HG02852 (cell line): ENCODE results near the gene OPCML.

Source experiments
- ATAC-seq: cut with Tn5 transposase; IDR thresholded peaks from one replicate; pipeline ENCODE4 v1.9.1; 2021; ENCODE audit warnings: mild to moderate bottlenecking, moderate library complexity; ENCODE audit not compliant: unreplicated experiment

The OPCML gene

DNA sequence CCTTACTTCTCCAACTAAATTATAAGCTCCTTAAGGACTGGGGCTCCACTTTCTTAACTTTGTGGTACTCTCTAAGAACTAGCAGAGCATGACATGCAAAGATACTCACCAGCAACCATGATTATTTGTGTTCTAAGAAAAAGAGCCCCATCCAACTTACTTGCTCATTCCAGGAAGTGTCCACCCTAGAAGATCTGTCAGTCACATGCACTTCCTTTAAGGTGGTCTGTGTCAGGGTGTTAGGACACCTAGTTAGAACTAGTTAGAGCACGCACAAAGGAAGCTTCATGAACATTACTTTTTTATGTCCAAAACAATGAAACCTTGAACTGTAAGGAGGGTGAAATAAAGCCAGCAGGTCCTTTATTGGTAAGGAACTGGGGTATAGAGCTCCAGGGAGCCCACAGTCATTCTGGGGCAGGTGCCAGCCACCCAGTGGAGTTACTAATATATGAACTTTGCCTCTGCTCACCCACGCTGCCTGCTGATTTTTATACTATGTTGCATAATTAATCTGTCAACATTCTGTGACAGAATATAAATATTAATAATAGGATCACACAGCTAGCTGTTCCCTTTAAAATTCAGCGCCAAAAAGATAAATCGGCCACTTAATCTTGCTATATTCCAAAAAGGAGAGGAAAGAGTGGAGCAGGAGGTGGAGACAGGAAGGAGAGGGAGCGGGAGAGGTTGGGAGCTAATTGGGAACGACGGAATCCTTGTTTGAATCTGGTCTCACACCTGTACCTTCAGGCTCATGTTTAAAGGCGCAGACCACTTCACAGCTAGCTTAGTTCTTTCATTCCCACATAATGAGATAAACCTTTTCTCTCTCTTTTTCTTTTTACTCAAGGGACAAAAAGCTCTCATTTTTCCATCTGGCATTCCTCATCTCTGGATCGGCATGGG is 755.0 kb downstream of the OPCML start:
- ATAC-seq, result no peak

DNA sequence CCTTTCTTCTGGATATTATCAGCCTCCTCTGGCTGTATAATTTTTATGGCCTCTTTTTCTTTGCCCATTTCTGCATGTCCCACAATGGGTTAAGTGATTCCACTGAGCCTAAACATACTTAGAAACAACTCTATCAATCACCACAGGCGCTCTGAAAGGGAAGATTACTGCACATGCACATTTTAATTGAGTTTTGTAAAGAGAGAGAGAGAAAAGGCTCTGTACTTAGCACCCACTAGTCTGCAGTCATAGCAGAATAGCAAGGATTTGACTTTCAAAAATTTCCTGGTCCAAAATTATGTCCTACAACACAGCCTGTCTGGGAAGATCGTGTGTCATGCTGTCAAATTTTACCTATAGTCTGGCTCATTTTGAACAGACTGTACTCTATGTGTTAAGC is 758.5 kb downstream of the OPCML start:
- no peak for ATAC-seq

DNA sequence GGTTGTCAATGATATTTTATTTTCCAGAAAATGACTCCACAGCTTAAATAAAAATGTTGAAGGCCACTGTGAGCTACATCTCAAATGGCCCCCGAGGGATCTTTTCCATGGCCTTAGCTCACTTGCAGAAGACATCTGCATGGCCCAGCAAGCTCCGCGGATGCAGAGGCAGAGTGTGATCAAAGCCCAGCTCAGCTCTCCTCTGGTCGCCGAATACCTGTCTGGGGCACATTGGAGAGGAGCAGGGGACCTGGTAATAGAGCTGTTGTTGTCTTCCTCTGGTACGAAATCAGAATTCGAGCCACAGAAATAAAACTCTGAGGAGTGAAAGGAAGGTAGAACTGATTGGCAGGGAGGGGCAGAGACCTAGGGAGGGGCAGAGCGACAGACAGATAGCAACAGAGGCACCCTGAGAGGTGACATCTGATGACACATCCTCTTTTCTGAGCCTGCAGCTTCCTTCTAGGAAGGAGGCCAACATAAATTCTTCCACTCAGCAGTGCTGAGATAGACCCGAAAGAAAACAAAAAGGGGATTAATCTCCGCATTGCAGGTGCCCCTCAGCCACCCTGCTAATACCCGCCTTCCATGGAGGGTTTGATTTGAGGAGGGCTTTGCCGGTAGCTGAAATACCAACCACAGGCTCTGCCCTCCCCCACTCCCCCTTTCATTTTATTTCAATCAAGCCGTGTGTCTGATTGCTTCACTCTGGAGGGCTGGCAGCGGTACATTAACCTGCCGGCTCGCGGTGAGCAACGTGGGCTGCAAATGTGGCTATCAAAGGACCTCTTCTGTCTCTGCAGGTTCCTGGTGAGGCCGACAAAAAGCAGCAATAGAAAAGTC is 759.4 kb downstream of the OPCML start:
- ATAC-seq, result no peak

DNA sequence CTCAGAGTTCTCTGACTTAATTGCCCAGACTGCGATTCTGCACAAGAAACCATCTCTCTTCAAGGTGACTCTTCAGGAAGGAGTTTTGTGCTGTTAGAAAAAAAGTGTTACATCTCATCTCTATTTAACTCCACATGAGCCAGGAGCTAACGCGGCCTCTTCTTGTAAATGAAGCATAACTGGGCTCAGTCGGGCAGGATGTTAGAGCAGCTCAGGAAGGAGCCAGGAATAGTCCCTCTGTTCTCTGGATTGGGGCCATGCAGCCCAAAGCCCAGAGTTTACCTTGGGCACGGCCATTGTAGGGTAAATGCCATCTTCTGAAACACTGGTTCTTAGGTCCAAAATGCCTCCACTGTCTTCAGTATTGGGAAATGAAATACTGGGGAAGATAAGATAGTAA is 760.6 kb downstream of the OPCML start:
- ATAC-seq, result no peak

DNA sequence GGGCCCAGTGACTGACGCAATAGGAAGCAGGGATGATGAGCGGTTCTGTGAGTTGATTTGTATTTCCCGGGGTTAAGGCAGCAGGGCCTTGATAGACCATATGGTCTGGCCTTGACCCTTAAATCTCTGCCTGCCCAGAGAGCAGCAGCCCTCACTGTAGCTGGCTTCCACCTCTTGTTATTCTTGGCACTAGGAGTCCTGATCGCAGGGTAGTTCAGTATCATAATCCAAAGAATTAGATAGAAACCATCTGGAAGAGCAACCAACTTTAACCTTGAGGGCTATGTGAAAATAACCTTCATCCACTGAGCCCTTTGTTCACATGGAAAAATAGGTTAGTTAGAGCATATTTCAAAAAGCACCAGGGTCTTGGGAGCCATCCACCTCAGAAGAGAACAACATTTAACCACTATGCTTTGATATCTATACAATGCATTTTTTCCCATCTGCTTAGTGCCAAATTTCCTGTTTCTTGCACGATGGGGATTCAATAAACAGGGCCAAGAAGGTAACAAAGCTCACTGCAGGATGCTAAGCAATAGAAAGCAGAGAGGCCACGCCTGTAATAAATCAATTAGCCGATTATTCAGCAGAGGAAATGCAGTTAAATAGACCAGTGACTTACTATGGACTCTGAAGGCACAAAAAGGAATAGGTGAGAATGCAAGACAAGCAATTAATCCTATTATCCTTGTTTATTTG is 761.3 kb downstream of the OPCML start:
- ATAC-seq, result no peak

DNA sequence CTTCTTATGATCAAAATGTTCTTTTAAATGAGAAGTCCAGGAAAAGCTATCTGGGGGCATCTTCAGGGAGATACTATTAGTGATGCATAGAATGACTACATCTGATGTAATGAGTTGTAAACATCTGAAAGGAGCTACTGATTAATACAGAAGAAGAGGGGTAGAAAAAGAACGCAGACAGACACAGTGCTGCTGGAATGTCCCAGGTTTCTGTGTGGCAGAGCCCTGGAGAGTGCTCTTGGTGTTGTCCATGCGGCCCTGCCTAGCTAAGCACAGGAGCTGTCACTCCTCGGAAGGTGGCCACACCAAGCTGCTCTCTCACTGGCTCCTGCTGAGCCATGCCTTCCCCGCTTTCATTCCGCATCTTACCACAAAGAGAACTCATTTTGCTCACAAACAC is 768.8 kb downstream of the OPCML start:
- ATAC-seq, result no peak

DNA sequence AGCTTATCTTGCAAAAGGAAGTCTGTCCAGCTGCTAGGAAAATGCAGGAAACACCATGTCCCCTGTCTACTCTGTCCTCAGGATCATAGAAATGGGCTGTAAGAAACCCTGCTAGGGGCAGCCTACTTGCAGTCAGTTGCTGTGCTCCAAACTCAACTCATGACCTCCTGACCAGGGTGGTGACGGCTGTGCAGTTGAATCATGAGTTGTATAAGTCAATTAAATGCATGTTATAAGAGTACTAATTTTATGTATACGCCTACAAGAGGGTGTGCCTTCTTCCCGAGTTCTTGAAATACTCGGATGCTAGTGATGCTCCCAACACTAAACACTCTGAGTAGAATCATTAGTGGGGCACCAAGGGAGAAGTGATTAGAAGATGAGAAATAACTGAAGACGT is 776.4 kb downstream of the OPCML start:
- no peak for ATAC-seq

DNA sequence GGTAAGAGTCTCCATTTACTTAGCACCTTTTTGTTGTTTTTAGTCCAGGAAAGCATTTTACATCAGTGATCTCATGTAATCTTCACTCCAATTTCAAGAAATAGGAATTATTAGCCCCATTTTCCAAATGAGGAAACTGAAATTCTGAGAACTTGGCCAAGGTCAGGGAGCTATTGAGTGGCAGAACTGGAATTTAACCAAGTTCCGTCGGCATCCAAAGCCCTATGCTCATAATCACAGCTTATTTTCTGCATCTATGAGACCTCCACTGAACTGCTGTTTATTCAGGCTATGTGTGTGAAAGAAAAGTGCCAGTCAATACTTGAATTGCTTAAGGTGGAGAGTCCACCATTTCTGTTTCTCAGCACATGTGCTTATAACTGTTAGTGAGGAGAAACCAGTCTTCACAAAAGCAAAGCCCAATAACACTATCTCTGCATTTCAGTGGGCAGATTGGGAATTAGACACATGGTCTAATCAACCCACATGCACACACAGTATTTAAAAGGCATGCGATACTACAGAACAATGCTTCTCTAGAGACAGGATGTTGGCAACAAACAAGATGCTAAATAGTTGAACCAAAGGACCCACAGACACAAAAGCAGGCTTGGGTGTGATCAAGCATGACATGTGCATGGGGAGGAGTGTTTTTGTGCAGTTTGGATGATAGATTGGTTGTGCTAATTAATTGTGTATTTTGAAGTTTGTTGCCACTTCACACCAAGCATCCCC is 780.6 kb downstream of the OPCML start:
- ATAC-seq, result no peak

DNA sequence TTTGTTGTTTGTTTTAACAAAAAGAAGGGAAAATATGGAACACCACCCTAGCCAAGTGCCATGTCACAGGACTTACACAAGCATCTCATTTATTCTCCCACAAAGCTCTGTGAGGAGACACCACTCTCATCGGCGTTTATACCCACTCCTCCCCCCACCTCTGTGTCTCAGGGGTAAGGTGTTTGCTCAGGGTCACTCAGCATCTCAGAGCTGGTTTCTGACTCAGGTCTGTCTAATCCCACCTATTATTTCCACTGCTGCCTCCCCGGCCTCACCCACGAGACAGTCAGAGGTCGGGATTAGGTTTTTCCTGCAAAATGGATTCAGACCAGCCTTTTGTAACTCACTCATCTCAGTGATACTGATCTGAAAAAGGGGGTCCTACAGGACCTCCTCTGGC is 786.0 kb downstream of the OPCML start:
- ATAC-seq, result no peak

DNA sequence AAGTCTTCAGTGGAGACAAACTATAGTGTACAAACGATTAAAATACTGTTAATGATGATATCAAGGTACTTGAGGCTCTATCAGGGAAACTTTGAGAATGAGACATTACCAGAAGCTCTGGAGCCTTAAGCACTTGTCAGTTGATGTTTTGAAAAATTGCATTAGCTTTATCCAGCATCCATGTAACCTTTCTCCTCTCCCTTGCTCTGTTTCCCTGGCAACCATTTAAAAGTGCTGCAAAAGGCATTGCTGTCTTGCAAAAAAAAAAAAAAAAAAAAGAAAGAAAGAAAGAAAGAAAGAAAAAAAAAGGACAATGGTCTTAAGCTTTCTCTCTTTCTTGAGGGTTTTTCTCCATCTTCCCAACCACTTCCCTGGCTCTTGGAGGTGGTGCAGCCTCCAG is 787.0 kb downstream of the OPCML start:
- no peak for ATAC-seq

DNA sequence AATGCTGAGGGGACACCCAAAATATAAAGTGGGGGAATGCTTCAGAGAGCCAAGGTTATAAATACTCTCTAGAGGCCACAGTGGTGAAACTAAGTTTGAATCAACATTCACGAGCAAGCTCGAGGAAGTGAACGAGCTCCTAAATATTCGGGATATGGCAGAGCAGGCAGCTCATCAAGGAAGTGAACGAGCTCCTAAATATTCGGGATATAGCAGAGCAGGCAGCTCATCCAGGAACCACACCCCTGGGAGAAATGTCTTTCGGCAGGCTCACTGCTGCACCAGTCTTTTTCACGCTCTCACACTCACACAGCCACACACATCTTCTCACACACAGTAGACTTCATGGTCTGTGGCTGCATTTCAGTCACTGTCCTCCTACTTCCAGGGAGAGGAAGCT is 787.5 kb downstream of the OPCML start:
- no peak for ATAC-seq

DNA sequence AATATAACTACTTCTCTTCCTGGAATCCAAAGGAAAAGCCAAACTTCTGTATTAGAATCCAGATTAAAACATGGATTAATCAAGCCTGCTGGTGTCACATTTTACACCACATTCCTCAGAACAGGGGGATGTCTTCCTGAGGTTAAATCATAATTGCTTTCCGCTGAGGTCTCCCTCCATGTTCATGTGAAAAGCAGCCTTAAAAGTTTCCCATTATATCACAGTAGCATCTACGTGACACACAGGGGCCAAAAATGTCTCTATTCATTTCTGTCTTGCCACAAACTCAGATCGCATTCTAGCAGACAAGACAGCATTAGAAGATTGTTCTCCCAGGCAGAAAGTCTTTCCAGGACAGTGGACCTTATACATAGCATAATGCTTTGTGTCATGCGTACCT is 788.7 kb downstream of the OPCML start:
- ATAC-seq, result no peak

DNA sequence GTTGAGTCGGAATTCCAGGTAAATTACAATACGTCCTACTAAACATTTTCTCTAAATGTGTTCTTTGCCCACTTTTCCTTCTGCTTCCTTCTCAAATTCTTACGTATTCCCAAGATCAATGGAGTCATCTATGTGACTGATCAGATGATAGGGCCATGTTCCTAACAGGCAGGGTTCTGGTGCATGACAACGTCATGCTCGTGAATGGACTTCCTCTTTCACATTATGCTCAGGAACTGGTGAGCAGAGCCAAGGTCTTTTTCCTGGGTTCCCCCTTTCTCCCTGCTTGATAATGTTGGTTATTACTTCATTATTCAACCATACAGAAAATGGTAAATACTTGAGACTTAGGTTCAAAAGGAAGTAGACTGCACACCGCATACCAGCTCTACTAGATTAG is 789.4 kb downstream of the OPCML start:
- ATAC-seq, result no peak

DNA sequence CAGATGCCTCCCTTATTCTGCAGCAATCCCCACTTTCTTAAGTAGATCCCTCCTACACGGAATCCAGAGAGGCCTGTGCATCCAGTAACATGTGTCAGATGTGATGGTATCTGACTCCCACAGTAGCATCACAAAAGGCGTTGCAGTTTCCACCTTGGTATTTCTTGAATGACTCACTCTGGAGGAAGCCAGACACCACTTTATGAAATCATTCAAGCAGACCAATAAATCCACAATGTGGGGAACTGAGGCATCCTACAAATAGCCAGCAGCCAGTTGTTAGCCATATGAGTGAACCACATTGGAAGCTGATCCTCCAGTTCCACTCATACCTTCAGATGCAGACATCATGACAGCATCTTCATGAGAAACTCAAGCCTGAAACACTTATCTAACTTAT is 798.1 kb downstream of the OPCML start:
- ATAC-seq, result no peak

DNA sequence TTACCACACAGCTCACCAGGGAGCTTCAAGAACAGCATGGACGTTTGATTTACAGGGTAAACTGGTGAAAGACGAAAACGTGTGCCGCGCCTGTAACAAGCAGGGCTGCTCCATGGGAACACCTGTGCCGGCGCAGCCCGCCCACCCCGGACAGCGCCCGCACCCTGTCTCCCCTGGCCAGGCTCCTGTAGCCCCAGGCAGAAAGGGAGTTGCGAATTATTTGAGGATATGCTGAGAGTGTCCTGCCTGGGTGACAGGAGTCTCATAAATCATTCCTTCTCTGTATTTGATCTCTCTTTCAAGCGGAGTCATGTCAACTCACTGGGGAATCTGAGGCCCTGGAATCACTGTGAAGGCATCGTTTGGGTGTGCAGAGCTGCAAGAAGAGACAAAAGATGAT is 804.3 kb downstream of the OPCML start:
- no peak for ATAC-seq

DNA sequence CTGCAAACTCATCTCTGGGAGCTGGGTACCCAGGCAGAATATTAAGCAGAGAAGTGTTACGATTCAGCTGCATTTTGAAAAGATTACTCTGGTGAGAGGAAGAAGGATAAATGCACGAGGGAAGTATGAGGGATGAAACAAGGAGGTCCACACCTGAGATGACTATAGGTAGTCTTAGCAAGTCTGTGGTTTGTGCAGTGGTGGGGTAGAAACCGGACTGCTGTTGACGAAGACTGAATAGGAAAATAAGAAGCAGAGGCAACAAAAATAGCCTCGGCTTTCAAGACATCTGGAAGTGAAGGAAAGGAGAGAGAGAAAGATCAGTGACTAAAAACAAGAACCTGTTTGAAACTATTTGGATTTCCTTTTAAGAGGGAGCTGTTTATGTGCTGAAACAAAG is 810.8 kb downstream of the OPCML start:
- ATAC-seq, result no peak

DNA sequence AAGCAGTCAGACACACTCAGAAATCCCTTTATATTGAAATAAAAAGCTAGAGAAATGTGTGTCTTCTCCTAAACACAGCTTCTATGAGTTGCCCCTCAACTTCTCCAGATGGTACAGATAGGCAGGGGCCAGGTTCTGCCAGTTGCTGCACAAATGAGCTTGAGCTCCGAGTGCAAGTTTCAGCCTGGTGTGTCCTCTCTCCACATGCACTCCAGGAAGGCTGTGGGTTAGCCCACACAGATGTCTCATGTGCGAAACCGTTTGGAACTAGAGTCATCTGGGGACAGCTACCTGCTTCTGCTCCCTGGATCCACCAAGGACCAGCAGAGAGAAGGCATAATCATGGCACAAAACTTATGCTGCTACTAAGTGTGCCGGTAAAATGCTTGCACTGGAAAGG is 812.6 kb downstream of the OPCML start:
- no peak for ATAC-seq

DNA sequence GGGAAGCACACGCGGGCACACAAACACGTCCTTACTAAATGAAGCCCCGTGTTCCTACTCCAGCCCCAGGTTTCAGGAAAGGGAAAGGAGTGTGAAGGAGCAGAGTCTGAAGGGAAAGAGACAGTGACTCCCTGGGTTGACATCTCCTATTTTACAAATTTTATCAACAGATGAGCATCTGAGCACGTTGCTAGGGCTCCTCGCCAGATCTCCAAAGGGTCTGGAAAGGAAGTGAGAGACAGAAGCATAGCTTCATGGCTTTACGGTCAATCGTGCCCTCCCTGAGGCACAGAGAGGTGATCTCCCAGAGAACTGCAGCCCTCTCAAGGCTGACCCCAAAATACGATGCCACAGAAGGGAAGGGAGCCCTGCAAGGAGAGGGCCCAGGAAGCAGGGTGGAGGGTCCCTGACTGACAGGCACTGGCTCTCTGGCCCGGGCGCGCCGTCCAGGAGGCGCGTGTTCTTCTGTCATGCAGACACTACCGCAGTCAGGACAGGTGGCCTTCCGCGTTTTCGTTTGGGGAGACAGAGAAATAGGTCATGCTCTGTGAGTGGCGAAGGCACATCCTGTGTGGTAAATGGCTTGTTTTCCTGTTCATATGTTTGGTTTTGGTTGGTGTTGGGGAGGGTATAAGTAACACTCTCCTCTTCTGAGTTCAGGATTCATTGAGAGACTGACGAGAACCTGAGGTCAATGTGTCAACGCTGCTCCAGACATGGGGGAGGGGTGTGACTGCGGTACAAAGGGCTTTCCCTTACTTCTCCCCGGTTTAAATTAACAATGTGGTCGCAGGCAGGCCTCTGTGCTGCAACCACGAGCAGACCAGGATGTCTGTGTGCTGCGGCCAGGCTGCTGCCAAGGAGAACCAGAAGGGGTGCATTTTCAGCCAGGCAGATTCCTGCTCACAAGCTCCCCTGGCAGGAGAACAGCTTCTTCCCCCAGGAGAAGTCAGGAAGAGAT is 813.3 kb downstream of the OPCML start:
- no peak for ATAC-seq

DNA sequence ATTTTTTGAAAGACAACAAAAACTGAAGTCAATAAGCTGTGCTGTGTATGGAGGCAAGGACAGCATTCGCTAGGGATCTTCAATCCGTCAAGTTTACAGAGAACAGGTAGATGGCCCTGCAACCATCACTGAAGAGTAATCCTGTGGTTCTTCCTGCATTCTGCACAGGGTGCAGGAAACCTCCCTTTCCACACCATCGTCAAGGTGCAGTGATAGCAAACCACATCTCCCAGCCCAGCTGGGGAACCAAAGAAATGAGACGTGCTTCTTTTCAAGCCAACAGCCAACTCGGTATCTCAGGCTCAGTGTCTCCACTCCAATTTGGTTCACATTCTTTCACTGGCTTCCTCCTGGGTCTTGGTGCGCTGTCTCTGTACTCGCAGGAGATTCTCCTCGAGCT is 814.5 kb downstream of the OPCML start:
- no peak for ATAC-seq

DNA sequence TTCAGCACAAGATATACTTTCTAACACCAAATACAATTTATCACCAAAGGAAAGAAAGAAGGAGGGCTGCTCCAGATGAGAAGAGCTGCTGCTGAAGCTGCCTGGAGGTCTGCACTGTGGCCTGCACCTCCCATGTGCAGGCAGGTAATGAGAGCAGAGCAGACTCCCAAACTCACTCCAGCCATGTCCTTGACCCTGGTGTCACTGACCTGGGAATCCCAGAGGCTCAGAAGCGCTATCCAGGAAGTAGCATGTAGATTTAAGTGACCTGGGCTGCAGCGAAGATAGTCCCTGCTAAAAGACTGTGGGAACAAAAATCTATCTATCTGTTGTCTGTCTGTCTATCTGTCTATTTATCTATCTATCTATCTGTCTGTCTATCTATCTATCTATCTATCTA is 816.3 kb downstream of the OPCML start:
- no peak for ATAC-seq
